HS-27A (cell line): ENCODE data around the gene EIF4A2.
A peak's percentile ranks its signal among the peaks of the same experiment; 100 is the strongest.

Source experiments
- DNase-seq: peaks from one replicate; pipeline ENCODE4 v3.0.0-alpha.2; 2012; ENCODE audit warnings: low read depth, missing footprints

The EIF4A2 gene

DNA sequence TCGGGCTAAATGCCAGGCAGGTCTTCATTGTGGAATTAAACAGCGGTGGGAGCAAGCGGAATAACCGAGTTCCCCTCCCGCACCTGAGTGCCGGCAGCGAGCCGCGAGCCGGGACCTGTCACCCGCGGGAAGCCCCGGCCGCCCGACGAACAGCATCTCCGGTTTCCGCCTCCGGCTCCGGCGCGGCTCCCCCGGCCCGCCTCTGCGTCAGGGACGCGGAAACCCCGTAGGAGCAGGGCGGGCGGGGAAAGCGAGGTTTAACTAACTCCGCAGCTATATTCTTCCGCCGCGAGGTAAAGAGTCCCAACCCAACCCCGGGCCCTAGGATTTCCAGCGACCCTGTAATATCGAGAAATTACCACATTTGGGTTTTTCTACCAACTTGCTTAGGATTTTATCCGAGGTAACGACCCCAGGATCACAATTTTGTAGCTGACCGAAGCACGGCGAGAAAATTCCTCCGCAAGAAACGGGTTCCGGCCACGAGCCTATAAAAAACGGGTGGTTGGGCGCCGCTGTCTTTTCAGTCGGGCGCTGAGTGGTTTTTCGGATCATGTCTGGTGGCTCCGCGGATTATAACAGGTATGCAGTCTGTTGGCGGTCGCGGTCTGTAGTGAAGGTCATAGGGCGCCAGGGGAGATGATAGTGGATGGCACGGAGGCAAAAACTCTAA, at the start of gene EIF4A2:
EIF4A2 (plus strand) TSS at position 520 of the 673 bp plus-strand sequence; CDS start at position 554, 34 bp downstream.
- DNase-seq, result peak; percentile 66

DNA sequence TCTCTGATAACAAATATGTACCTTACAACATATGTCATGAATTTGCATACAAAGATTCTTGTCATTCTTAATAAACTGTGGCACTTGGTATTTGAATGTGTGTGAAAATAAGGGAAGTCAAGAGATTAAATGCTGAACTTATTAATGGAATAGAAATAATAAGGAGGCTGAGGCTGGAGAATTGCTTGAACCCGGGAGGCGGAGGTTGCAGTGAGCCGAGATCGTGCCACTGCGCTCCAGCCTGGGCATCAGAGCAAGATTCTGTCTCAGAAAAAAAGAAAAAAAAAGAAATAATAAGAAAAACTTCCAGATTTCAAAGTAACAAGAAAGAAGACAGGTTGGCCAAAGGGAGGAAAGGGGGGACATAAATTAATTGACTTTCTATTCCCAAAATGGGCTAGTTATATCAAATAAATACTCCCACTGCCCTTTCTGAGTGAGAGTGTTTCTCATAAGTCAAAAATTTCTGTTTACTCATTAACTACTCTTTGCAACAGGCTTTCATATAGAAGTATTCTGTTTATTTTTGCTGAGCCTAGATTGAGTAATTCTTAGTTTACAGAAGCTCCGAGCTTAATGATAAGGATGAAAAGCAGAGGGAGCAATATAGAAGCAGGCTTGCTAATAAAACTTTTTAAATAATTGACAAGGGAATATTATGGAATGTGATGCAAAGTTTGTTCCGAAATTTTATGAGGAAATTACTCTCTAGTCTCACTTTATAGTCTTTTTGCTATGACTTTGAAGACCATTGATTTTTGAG, 40.6 kb upstream of the EIF4A2 start:
- no peak for DNase-seq

DNA sequence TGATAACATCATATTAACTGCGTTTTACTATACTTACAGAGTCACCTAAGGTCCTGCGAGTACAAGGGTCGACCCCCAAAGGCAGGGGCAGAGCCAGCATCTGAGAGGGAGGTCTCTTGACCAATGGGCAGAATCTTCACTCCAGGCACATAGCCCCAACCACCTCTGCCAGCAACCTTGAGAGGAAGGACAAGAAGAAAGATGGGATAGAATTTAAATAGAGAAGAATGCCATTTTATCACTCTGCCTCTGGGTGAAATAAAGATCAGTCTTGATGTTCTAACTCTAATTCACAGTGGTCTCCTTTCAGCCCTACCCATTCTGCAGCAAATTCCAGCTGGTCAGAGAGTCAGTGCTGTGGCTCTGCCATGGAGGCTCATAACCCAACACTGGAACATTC, 39.7 kb upstream of the EIF4A2 start:
- no peak for DNase-seq

DNA sequence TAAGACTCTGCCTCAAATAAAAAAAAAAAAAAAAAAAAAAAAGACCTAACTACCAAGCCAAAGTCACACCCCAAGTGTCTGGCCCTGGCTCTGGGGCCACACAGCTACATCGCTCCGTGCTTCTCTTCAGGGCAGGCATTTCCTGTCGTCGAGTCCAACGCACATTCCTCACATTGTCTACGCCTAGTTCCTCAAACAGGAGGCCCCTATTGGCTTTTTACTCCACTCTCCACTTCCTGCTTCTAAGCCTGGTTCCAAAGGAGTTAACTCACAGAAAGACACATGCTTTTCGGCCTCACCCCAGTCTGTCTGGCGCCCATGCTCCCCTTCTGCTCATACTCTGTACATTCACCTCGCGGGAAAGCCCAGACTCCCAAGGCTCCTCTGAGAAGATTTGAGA, 37.4 kb upstream of the EIF4A2 start:
- peak; percentile 82 for DNase-seq

DNA sequence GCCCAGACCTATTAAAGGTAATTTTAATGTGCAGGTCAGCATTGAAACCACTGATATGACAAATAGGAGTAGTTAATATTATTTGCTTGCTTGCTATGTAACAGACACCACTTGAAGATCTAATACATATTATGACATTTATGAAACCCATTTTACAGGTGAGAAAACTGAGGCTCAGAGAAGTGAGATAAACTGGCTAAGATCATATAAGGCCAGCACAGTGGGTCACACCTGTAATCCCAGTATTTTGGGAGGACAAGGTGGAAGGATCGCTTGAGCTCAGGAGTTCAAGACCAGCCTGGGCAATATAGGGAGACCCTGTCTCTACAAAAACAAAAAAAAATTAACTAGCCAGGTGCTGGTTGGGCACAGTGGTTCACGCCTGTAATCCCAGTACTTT, 33.1 kb upstream of the EIF4A2 start:
- DNase-seq, result no peak

DNA sequence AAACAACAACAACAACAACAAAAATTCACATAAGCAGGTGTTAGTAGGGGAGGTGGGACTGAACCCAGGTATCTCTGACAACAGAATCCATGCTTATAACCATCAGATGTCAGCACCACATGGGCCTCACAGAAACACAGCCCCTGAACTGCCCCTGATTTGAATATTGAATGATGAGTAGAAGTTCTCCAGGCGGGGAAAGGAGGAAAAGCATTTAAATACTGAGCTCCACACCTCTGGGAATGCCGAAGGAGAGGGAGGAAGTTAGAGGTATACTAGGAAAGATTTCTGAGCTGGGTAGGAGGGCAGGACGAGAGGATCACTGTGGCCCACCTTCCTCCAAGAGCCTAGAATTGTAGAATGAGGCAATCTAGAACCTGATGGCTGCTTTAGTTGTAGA, 31.9 kb upstream of the EIF4A2 start:
- no peak for DNase-seq

DNA sequence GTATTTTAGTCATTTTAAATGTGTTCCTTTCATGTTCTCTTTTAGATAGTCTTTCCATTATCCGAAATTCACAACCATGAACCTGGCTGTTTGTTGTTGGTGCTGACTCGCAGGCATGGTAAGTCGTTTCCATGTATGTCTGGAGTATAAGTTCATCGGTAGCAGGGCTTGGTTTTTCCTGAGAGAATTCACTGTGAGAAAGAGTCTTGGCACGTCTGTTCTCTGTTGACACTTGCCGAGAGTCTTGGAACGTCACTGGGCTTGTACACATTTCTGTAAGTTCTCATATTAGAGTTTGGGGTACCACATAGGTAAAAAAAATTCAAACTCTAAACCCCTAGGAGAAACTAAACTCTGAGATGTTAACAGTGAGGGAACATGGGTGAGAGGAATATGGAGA, 29.4 kb upstream of the EIF4A2 start:
- peak; percentile 20 for DNase-seq

DNA sequence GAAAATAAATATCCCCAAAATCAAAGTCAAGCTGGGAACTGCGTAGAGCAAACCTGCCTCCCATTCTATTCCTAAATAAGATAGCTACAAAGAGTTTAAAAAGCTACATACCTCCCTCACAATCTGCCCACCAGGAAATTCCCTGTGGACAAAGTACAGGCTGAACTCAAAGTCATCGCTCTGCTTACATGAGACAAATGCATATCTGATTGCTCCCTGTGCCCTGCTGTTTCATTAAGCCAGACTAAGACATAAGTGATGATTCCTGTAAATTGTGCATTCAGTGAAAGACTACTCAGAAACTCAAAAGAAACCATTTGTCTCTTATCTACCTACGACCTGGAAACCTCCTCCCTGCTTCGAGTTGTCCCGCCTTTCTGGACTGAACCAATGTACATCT, 28.5 kb upstream of the EIF4A2 start:
- no peak for DNase-seq

DNA sequence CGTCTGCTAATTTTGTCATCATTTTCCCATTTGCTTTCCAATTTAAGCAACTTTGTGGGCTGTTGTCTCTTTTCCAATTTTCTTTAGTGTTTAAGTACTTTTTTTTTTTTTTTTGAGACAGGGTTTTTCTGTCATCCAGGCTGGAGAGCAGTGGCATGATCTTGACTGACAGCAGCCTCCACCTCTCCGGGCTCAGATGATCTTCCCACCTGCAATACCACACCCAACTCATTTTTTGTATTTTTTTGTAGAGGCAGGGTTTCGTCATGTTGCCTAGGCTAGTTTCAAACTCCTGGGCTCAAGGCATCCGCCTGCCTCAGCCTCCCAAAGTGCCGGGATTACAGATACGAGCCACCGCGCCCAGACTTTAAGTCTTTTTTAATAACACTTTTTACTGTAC, 26.2 kb upstream of the EIF4A2 start:
- DNase-seq, result no peak

DNA sequence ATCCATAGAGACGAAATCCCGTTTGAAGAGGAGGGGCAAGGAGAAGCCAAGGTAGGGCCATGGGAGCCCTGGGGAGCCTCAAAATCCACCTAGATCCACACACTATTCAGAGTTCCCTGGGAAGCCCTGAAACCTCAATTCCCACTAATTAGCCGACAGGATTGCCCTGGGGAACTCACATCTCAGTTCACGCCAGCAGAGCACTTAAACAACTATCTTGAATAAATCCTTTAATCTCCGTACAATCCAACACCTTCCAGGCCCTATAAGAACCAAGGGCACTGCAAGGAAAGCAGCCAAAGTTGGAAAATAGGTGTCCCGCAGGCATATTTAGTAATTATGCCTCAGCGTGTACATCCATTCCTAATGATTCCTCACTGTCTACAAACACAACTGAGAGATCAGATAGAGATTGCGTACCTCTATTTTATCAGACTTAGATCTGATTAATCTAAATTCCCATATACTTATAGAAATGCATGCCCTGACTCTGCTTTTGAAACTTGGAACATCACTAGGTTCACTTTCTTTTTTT, 25.6 kb upstream of the EIF4A2 start:
- DNase-seq, result no peak

DNA sequence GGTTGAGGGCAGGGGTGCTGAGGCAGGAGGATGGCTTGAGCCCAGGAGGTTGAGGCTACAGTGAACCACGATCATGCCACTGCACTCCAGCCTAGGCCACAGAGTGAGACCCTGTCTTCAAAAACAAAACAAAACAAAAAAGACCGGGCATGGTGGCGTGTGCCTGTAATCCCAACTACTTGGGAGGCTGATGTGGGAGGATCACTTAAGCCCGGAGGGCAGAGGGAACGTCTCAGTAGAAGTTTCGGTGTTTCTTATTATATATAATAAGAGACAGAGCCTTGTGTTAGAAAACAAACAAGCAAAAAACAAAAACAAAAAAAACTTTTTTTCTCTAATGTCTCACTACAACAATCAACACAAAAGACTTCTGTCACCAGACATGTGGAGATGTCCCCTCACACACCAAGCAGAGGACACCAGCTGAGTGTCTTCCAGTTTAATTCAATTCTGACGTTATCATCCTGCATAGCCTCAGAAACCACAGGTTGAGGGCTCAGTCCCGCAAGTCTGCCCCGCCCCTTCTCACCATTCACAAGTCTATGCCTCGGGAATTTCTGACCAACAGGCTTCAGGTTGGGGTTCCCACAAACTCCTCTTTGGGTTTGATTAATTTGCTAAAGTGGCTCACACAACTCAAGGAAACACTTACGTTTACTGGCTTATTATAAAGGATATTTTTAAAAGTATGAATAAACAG, 24.0 kb upstream of the EIF4A2 start:
- no peak for DNase-seq

DNA sequence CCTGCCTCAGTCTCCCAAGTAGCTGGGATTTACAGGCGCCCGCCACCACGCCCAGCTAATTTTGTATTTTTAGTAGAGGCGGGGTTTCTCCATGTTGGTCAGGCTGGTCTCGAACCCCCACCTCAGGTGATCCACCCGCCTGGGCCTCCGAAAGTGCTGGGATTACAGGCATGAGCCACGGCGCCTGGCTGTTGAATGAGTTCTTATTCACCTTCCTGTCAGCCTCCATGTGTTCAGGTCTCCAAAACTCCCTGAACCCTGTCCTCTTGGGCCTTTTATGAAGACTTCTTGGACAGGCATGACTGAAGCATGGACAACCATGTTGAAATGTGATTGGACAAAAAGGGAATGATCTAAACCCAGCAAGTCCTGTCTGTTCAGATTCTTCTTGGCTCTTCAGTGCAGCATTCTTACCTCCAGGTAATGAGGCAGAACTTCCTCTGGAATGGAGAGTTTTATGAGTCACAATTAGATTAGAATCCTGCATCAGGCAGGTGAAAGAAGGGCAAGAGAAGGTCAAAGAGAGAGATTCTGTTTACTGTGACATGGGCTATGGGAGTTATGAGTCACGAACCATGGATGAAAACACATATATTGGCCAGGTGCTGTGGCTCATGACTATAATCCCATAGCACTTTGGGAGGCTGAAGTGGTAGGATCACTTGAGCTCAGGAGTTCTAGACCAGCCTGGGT, 23.1 kb upstream of the EIF4A2 start:
- DNase-seq, result no peak

DNA sequence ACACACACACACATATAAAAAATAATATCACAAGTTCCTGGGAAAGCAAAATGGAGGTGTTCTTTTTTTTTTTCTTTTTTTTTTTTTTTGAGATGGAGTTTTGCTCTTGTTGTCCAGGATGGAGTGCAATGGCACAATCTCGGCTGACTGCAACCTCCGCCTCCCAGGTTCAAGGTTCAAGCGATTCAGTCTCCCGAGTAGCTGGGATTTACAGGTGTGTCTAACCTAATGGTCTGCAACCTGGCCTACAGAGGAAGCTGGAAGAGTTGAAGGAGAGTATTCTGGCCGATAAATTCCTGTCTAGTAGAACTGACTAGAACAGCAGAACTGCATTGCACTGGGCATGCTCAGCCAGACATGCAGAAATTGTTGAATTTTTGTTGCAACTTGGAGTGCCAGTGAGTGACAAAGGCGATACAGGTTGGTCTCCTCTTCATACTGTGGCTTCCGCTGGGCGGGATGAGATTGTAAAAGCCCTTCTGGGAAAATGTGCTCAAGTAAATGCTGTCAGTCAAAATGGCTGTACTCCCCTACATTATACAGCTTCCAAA, 22.4 kb upstream of the EIF4A2 start:
- DNase-seq, result no peak

DNA sequence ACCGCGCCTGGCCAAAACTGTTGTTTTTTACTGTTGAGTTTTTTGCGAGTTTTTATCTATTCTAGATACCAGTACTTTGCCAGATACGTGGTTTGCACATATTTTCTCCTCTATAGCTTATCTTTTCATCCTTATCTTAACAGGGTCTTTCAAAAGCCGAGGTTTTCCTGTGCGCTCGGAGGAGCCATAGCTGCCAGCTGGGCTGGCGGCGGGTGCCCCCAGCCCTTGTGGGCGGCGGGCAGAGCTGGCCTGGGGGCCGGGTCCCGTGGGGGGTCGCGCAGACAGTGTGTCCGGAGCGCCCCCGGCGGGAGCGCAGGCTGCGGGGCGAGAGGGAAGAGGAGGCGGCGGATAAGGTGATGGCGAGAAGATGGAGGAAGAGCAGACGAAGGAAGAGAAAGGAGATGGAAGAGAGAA, 11.1 kb upstream of the EIF4A2 start:
- DNase-seq, result no peak

DNA sequence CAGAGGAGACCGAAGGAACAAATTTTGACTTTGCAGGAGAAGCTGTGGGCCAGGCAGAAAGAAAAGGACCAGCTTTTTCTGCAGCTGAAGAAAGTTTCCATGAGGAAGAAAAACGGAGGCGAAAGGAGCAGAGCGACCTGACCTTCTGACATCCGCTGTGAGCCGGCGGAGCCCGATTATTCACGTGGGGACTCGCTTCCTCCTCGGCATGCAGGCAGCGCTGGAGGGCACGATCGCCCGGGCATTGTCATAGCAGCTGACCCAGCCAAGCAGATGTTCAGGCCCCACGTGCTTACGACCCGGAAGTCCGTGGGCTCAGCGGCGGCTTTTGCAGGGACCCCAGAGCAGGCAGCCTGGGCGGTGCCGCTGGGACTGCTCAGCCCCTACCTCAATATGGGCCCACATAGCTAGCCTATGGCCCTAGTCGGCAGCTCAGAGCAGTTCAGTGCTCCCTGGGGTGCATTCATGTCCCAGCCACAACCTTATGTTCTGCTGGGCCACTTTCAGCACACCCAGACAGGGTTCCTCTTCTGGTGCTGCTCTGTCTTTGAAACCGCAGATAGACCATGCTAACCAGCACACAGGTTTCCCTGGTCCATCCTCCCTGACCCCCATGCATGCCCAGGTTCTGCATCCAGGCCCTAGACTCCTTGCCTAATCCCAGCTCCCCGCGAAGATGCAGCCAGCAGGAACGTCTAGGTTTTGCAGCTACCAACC, 10.5 kb upstream of the EIF4A2 start:
- DNase-seq, result no peak

DNA sequence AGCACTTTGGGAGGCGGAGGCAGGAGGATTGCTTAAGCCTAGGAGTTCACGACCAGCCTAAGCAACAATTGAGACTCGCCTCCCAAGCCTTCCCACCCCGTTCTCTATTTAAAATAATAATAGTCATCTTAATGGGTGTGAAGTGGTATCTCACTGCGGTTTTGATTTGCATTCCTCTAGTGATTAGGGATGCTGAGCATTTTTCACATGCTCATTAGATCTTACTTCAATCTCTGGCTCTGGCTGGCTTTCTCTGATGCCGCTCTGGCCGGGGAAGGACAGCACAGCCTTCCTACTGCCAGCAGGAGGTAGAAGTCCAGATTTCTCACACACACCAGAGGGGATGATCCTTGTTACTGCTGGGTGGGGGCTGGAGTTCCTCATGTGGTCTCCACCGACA, 7.4 kb upstream of the EIF4A2 start:
- DNase-seq, result no peak

DNA sequence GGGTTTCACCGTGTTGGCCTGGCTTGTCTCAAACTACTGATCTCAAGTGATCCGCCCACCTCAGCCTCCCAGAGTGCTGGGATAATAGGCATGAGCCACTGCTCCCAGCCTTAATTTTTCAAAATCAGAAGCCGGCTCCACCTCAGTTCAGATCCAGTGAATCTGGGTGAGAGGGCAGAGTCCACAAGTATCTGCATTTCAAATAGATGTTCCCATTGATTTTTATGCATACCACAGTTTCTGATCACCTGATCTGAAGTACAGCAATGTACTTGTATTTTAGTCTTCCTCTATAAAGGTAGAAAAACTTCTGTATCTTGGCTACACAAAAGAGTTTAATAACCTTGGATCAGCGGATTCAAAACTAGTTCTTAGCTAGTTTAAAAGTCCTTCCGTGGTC, 4.2 kb upstream of the EIF4A2 start:
- no peak for DNase-seq

DNA sequence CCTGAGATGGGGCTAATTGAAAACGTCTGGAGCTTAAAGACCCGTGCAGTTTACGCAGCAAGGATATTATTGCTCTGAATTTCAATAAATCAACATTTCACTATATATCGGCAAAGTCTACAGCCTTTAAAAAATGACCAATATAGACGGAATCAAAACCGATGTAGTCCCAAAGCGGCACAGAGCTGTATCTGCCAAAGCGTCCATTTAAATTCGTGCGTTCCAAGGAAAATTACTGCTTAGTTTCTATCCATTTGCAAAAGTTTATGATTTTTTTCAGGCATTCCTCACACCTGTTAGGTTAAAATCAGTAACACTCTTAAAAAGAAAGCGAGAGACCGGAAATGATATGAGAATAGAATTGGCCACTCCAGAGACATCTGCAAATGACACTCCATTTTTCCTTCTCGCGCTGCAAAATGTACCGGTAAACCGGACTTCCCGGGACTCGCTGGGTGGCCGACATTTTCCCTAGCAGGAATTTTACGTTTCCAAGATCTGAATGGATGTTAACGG, 777 bp upstream of the EIF4A2 start:
- no peak for DNase-seq

DNA sequence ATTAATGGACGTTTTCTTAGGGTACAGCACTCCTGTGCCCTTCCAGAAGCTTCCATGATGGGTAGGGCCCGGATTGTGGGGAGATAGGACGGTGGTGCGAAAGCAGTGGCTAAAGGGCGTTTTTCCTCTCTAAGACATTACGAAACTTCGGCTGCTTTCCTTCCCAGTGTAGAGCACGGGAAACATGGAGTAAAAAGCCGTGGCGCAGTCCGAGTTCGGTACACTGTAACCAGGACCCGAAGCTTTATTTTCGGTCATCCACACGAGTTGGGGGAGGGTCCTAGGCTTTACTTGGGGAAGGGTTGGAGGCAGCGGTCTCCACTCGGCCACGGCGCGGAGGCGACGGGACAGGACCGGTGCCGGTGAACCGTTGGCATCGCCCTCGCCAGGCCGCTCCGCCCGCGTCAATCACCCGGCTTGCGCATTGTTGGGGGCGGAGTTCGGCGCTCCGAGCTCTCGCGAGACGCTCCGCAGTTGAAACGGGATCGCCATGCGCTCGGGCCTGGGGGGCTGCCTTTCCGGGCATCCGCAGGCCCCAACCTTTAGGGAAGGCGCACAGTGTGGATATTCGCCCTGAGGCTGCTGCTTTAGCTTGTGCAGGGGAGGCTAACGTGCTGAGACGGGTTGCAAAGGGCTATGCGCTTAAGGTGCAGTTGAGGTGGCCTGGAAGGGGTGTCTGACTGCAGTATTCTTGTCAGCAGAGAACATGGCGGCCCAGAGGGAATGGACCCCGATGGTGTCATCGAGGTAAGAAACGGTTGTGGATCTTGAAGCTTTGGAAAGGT, 546 bp downstream of the EIF4A2 start:
- DNase-seq, result no peak

DNA sequence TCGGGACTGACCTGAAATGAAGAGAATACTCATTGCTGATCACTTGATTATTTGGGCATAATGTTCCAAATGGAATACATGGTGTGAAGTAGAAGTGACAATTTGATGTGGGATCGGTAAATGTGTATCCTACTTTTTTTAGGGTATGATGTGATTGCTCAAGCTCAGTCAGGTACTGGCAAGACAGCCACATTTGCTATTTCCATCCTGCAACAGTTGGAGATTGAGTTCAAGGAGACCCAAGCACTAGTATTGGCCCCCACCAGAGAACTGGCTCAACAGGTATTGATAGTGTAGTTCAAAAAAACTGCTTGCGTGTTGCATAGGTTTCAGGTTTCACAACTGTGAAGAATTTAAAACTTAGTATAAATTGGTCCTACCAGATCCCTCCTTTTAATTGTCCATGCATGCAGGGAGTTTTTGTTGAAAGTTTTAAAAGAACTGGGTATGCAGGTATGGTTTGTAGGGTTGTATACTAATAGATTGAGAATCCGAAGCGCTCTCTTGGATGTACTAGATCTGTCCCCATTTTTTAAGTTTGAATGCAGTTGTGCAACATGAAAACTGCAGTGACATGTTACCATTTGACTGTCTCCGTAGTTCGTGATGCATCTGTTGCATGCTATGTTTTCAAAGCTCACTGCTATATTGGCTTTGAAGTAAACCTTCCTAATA, 1.6 kb downstream of the EIF4A2 start:
- DNase-seq, result no peak
